ENCODE data around the gene CSHL1. TPM values are rescaled to one million over a fixed set of nuclear protein-coding genes. Genes with fewer than 3 reads are reported as not detected.
"Not testable (repeated sequence)": the region's sequence is repeated elsewhere in the genome, so short reads cannot be mapped to it uniquely, and the experiment has no call there.

Gene CSHL1
- total RNA-seq, 1 donor from 2014 or later, result not detected

DNA sequence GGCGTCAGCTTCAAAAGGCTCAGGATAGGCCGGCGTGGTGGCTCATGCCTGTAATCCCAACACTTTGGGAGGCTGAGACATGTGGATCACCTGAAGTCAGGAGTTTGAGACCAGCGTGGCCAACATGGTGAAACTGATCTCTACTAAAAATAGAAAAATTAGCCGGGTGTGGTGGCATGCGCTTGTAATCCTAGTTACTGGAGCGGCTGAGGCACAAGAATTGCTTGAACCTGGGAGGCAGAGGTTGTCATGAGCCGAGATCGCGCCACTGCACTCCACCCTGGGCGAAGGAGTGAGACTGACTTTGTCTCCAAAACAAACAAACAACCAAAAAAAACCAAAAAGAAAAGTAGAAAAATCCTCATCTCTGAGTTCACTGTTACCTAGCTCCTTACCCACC lies 25.9 kb downstream of the CSHL1 start:
- DNase-seq (ENCODE audit: low read depth), result not testable (repeated sequence)

DNA sequence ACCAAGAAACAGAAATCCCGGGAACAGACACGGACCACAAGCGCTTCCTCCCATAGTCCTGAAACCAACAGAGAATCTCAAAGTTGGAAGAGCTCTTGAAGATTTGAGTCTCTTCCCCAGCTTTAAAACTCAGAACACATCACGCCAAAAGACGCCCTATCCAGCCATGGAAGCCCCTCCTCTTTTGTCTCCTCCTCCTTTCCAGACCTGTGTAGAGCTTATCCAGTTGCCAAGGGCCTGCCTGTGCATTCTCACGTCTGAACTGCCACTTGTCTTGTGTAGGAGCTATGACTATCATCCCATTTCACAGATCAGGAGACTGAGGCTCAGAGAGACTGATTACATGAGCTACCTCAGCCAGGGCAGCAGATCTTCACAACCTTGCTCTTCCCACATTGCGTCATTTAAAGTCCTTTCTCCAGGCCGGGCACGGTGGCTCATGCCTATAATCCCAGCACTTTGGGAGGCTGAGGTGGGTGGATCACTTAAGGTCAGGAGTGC lies 28.4 kb downstream of the CSHL1 start:
- DNase-seq (ENCODE audit: low read depth), result not testable (repeated sequence)

DNA sequence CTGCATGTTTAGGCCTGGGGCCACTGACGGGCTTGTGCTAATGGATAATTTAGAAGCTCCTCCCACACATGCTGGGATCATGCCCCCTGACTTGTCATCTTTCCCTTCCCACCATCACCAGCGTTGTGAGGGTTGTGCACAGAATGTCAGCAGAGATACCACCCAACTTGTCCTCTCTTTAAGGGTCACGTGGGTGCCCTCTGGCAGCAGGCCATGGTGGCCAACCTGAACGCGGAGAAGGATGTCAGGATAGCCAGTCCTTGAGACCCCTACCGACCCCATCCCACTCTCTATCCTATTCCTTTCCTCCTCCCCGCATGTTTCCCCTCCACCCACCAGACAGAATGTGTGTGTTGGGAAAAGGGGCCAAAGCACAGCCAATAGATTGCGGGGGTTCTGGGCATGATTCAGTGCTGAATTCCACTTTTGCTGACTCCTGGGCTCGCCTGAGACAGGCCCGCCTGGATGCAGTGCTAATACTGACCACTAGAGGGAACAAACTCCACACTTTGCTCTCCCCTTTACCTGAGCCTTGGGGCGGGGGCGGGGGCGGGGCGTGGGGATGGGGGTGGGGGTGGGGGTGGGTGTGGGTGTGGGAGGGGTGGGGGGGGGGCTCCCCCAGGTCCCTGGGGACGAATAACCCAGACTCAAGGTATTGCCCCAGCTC lies 29.0 kb downstream of the CSHL1 start, which contains the start of gene GH2:
GH2 (minus strand) TSS at position 10 of the 667 bp plus-strand sequence. CDS start 143 bp downstream, outside the sequence.
- DNase-seq (ENCODE audit: low read depth), result peak; percentile 32

DNA sequence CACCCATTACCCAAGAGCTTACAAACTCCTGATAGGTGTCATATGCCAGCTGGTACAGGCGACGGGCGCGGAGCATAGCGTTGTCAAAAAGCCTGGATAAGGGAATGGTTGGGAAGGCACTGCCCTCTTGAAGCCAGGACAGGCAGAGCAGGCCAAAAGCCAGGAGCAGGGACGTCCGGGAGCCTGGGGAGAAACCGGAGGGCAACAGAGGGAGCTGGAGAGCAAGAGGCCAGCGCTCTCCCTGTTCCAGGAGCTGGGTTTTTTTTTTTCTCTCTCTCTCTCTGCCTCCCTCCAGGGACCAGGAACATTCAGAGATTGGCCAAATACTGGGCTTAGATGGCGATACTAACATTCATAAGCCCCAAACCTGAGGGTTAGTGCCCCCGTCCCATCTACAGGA lies 29.7 kb downstream of the CSHL1 start:
- not testable (repeated sequence) for DNase-seq (ENCODE audit: low read depth)

DNA sequence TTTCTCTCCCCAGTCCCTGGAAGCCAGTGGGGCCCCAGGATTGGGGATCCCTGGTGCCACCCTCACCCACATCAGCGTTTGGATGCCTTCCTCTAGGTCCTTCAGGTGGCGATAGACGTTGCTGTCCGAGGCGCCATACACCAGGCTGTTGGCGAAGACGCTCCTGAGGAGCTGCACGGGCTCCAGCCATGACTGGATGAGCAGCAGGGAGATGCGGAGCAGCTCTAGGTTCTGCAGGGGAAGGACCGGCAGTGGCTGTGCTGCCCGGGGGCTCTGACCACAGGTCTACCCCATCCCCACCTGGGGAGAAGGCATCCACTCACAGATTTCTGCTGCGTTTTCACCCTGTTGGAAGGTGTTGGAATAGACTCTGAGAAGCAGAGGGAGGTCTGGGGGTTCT lies 30.4 kb downstream of the CSHL1 start:
- no peak for DNase-seq (ENCODE audit: low read depth)

DNA sequence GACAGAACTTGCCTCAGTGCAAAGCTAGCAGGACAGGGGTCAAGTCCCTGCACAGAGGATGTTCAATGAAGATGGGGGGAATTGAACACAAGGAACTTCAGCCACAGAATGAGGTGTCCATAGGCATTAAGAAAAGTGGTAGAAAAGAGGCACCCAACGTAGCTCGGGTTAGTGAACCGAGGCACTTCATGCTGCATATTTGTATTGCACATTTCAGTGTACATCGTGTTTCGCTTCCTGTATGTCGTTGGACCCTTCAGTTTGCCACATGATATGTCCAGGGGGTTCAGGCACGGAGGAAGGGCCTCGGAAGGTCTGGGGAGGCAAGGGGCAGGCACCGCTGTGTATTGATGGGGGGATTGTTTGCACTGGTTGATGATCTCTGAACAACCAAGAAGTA lies 32.6 kb downstream of the CSHL1 start:
- DNase-seq (ENCODE audit: low read depth), result not testable (repeated sequence)

DNA sequence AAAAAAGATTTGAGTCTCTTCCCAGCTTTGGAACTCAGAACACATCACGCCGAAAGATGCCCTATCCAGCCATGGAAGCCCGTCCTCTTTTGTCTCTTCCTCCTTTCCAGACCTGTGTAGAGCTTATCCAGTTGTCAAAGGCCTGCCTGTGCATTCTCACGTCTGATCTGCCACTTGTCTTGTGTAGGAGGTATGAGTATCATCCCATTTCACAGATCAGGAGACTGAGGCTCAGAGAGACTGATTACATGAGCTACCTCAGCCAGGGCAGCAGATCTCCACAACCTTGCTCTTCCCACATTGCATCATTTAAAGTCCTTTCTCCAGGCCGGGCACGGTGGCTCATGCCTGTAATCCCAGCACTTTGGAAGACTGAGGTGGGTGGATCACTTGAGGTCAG lies 36.4 kb downstream of the CSHL1 start:
- not testable (repeated sequence) for DNase-seq (ENCODE audit: low read depth)

DNA sequence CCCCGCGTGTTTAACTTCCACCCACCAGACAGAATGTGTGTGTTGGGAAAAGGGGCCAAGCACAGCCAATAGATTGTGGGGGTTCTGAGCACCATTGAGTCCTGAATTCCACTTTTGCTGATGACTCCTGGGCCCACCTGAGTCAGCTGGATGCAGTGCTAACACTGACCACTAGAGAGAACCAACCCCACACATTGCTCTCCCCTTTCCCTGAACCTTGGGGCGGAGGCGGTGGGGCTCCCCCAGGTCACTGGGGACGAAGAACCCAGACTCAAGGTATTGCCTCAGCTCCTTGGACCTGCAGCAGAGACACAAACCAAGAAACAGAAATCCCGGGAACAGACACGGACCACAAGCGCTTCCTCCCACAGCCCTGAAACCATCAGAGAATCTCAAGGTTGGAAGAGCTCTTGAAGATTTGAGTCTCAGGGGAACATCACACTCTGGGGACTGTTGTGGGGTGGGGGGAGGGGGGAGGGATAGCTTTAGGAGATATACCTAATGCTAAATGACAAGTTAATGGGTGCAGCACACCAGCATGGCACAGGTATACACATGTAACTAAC lies 36.9 kb downstream of the CSHL1 start:
- not testable (repeated sequence) for DNase-seq (ENCODE audit: low read depth)

DNA sequence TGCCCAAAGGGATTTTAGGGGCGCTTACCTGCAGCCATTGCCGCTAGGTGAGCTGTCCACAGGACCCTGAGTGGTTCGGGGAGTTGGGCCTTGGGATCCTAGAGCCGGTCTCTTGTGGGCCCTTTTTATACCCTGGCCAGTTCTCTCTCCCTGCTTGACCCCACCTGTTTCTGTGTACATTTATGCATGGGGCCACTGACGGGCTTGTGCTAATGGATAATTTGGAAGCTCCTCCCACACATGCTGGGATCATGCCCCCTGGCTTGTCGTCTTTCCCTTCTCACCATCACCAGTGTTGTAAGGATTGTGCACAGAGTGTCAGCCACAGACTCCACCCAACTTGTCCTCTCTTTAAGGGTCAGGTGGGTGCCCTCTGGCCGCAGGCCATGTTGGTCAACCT lies 37.5 kb downstream of the CSHL1 start, which contains the start of gene CSH2:
CSH2 (minus strand) TSS at position 101 of the 400 bp plus-strand sequence; CDS start at position 38, 63 bp downstream.
- DNase-seq (ENCODE audit: low read depth), result not testable (repeated sequence)

DNA sequence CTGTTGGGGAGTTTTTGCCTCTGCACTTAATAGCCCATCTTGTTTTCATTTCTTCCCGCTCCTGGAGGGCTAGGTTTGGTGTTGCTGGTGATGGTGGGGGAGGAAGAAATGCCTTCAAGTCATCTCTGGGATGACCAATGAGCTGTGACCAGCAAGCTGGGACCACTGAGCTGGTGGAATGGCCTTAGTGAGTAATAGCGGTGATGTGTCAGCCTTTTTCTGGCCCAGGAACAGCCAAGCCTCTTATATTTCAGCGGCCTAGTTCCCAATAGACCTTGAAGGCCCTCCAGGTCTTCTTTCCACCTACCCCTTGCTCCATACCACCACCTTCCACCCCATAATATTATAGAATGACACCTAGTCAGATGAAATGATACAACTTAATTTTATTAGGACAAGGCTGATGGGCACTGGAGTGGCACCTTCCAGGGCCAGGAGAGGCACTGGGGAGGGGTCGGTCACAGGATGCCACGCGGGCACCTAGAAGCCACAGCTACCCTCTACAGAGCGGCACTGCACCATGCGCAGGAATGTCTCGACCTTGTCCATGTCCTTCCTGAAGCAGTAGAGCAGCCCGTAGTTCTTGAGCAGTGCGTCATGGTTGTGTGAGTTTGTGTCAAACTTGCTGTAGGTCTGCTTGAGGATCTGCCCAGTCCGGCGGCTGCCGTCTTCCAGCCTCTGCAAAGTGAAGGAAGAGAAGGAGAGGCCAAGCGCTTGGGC lies 39.3 kb downstream of the CSHL1 start:
- DNase-seq (ENCODE audit: low read depth), result peak; percentile 65

DNA sequence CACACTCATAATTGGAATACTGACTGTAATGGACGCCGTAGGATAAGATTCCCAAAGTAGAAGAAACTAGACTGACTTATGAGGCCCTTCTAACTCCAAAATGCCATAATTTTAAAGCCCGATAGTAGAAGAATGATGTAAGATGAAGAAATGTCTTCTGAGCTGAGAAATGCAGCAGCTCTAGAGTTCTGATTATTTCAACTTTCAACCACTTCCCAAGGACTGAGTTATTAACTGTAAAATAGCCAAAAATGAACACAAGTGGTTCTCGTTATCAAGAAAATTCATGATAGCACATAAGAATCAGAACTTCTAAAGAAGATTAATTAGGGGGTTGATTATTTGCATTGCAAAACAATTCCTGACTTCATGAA lies 40.8 kb downstream of the CSHL1 start:
- DNase-seq (ENCODE audit: low read depth), result not testable (repeated sequence)

DNA sequence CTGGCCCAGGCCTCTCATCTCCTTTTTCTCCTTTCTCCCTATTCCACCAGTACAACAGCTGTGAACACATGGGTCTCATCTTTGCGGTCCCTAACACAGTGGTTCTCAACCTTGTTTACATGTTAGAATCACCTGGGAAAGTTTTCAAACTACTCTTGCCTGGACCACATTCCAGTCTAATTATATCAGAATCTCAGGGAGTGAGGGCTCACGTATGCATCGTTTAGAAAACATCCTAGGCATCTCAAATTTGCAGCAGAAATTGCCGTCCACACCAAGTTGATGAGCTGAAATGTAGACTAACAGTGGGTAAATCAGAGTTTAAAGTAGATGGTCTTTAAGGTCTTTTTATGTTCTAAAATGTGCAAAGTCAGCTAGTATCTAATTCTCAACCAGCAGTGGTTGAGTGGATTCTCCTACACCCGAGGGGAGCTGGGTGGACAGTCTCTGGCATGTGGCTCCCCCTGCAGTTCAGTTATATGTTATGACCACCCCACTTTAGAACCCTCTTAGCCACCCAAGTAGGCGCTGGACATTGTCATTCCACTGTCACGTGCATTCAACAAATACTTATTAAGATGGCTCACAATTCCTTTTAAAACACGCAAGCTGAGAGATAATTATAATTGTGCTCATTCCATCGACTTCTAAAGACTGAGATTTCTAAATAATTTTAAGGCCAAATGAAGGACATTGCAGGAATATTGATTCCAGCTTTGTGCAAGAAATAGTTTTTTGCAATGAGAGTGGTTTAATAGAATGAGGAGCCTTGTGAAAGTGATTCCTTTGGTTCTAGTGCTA lies 41.4 kb downstream of the CSHL1 start:
- peak; percentile 43 for DNase-seq (ENCODE audit: low read depth)

DNA sequence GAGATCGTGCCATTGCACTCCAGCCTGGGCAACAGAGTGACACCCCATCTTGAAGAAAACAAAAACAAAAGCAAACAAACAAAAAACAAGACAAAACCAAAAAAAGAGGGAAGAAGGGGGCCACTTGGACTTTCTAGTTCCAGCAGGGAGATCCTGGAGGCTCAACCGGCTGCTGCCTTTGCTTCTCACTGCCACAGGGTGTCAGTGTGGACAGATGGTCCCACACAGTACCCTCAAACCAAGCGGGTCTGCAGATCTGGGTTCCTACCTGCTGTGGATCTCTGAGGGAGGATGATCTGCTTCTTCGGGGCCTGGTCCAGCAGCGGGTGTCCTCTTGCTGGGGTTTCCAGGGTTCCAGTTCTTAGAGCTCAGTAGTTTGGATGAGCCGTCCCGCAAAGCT lies 44.4 kb downstream of the CSHL1 start:
- not testable (repeated sequence) for DNase-seq (ENCODE audit: low read depth)

Other genes starting within 250 kb of the CSHL1 start
- 21.9 and 26.7 TPM in 2 replicates for gene LIMD2, start 211.1 kb downstream of the CSHL1 start, total RNA-seq
- gene STRADA, start 169.5 kb downstream of the CSHL1 start, total RNA-seq, result 10.6 and 25.9 TPM in 2 replicates
- gene CCDC47, start 137.7 kb downstream of the CSHL1 start, total RNA-seq, result 77.1 and 178 TPM in 2 replicates
- gene DDX42, start 137.1 kb downstream of the CSHL1 start, total RNA-seq, result 45.0 and 135 TPM in 2 replicates
- gene PSMC5, start 83.8 kb downstream of the CSHL1 start, total RNA-seq, result 37.0 and 132 TPM in 2 replicates
- gene FTSJ3, start 83.6 kb downstream of the CSHL1 start, total RNA-seq, result 76.1 and 100 TPM in 2 replicates
- 65.2 and 96.2 TPM in 2 replicates for gene SMARCD2, start 68.6 kb downstream of the CSHL1 start, total RNA-seq
- gene CSH2, start 37.6 kb downstream of the CSHL1 start, total RNA-seq, result not detected in 2 replicates
- not detected in 2 replicates for gene GH2, start 29.3 kb downstream of the CSHL1 start, total RNA-seq
- not detected in 2 replicates for gene CSH1, start 14.7 kb downstream of the CSHL1 start, total RNA-seq
- gene GH1, start 7.6 kb upstream of the CSHL1 start, total RNA-seq, result not detected in 2 replicates
- not detected in 2 replicates for gene CD79B, start 21.1 kb upstream of the CSHL1 start, total RNA-seq
- not detected in 2 replicates for gene SCN4A, start 61.7 kb upstream of the CSHL1 start, total RNA-seq
- gene PRR29, start 87.1 kb upstream of the CSHL1 start, total RNA-seq, result 0.17 and 1.6 TPM in 2 replicates
- 6.4 and 11.6 TPM in 2 replicates for gene ICAM2, start 109.4 kb upstream of the CSHL1 start, total RNA-seq
- gene ERN1, start 218.9 kb upstream of the CSHL1 start, total RNA-seq, result 4.5 and 10.6 TPM in 2 replicates